ENCODE results near the gene DCTN4. TPM values are rescaled to one million over a fixed set of nuclear protein-coding genes. Genes with fewer than 3 reads are reported as not detected.
A peak's percentile ranks its signal among the peaks of the same experiment; 100 is the strongest.

The DCTN4 gene
- total RNA-seq, 1 experiment from 2014 or later, result 67.6 TPM

DNA sequence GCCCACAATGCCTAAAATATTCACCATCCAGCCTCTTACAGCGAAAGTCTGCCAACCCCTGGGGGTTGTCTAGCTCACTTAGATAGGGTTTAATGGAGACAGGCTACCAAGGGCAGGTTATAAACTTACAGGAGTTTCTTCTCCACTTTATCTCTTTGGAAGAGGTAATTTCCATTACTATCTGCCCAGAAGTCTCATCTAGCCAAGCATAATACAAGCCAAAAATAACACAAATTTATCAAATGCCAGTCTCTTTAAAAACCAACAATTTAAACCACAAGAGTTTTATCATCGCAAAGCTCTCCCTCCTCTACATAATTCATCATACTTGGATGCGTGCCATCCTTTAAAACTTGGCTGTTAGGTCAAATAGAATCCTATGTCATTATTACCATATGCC is 64.2 kb downstream of the DCTN4 start:
- no TSS peak for BruUV-seq (replicated peaks)

GRCh38 chr5:150692276-150692675 is 66.5 kb downstream of the DCTN4 start:
- no peak for TF ChIP-seq CTCF (conservative IDR thresholded peaks at IDR 0.05; ENCODE audit: low read depth, low read length)
- TF ChIP-seq EZH2 (IDR thresholded peaks at IDR 0.05; ENCODE audit: borderline replicate concordance, low read depth, low read length, poor library complexity, severe bottlenecking), result no peak
- Histone ChIP-seq H3K9me3 (ENCODE audit: low read depth, low read length, poor library complexity, severe bottlenecking) (no peaks in the 10 kb centered on the region), H3K36me3 (ENCODE audit: insufficient read depth, low read length, poor library complexity, severe bottlenecking) (peaks cover 72% of the 10 kb centered on the region), H3K27ac (ENCODE audit: low read depth, low read length, poor library complexity, severe bottlenecking) (no peak overlapping the region), H3K27me3 (replicated peaks; ENCODE audit: insufficient read depth, low read depth, low read length, poor library complexity) (no peaks in the 10 kb centered on the region), H3K4me1 (ENCODE audit: insufficient read depth, low read length, poor library complexity, severe bottlenecking) (no peaks in the 10 kb centered on the region), H3K4me3 (ENCODE audit: low read depth, low read length, poor library complexity, severe bottlenecking) (no peak overlapping the region)
- no peak for DNase-seq (ENCODE audit: low spot score)
- BruUV-seq (replicated peaks), result no TSS peak
- ChIA-PET CTCF (no interaction called here), POLR2A (ENCODE audit: low non-redundant PET) (interaction anchor here (0.7 kb wide), 1 partner anchor 9 kb away, joined by 4 read pairs; the partner anchor contains the start of gene RBM22)
- intact Hi-C loops (cut with micrococcal nuclease; ENCODE audit: unreplicated experiment), result no loop called here

More for the DNA sequence above, 64.2 kb downstream of the DCTN4 start:
- Histone ChIP-seq H3K27me3 (replicated peaks; ENCODE audit: insufficient read depth, low read depth, low read length, poor library complexity) (no peaks in the 10 kb centered on the region), H3K36me3 (ENCODE audit: insufficient read depth, low read length, poor library complexity, severe bottlenecking) (peaks cover 90% of the 10 kb centered on the region), H3K4me1 (ENCODE audit: insufficient read depth, low read length, poor library complexity, severe bottlenecking) (peaks cover 4% of the 10 kb centered on the region), H3K9me3 (ENCODE audit: low read depth, low read length, poor library complexity, severe bottlenecking) (no peaks in the 10 kb centered on the region), H3K4me3 (ENCODE audit: low read depth, low read length, poor library complexity, severe bottlenecking) (no peak overlapping the region), H3K27ac (ENCODE audit: low read depth, low read length, poor library complexity, severe bottlenecking) (no peak overlapping the region)
- intact Hi-C loops (cut with micrococcal nuclease; ENCODE audit: unreplicated experiment), result no loop called here
- TF ChIP-seq EZH2 (IDR thresholded peaks at IDR 0.05; ENCODE audit: borderline replicate concordance, low read depth, low read length, poor library complexity, severe bottlenecking), result no peak
- no peak for TF ChIP-seq CTCF (conservative IDR thresholded peaks at IDR 0.05; ENCODE audit: low read depth, low read length)
- POLR2A ChIA-PET (ENCODE audit: low non-redundant PET), result no interaction called here
- CTCF ChIA-PET, result no interaction called here
- no peak for DNase-seq (ENCODE audit: low spot score)

GRCh38 chr5:150690760-150691159 is 68.1 kb downstream of the DCTN4 start:
- TF ChIP-seq EZH2 (IDR thresholded peaks at IDR 0.05; ENCODE audit: borderline replicate concordance, low read depth, low read length, poor library complexity, severe bottlenecking) (no peak), CTCF (conservative IDR thresholded peaks at IDR 0.05; ENCODE audit: low read depth, low read length) (no peak)

More at GRCh38 chr5:150690760-150691159, 68.1 kb downstream of the DCTN4 start:
- no peaks in the 10 kb centered on the region for H3K4me1 ChIP-seq (ENCODE audit: insufficient read depth, low read length, poor library complexity, severe bottlenecking)
- ChIA-PET POLR2A (ENCODE audit: low non-redundant PET) (no interaction called here), CTCF (no interaction called here)
- H3K9me3 ChIP-seq (ENCODE audit: low read depth, low read length, poor library complexity, severe bottlenecking), result no peaks in the 10 kb centered on the region
- no peak for DNase-seq (ENCODE audit: low spot score)
- no peaks in the 10 kb centered on the region for H3K27me3 ChIP-seq (replicated peaks; ENCODE audit: insufficient read depth, low read depth, low read length, poor library complexity)
- intact Hi-C loops (cut with micrococcal nuclease; ENCODE audit: unreplicated experiment), result no loop called here
- no peak overlapping the region for H3K4me3 ChIP-seq (ENCODE audit: low read depth, low read length, poor library complexity, severe bottlenecking)
- H3K36me3 ChIP-seq (ENCODE audit: insufficient read depth, low read length, poor library complexity, severe bottlenecking), result peaks cover 57% of the 10 kb centered on the region
- no peak overlapping the region for H3K27ac ChIP-seq (ENCODE audit: low read depth, low read length, poor library complexity, severe bottlenecking)
- TSS peak; percentile 23 for BruUV-seq (replicated peaks)

All from A673 (cell line).